Loucy (cell line): ENCODE data around the gene ZNF138.

ENCODE experiments used
- H2AFZ ChIP-seq: fragments of 200-600 bp; sonication (generic); 2 replicates; pipeline ENCODE4 v1.6.0; 2016; ENCODE audit warnings: antibody characterized with exemption, mild to moderate bottlenecking, low read length, moderate library complexity
- H3F3A ChIP-seq: fragments of 200-600 bp; 2 replicates; pipeline ENCODE4 v1.6.0; 2016; ENCODE audit warnings: antibody characterized with exemption, low read depth, mild to moderate bottlenecking
- H3K27me3 ChIP-seq: fragments of 200-600 bp; sonication (generic); 2 replicates; pipeline ENCODE4 v1.6.1; 2014; ENCODE audit warnings: low read length, mild to moderate bottlenecking; ENCODE audit not compliant: insufficient read depth, poor library complexity, severe bottlenecking
- H3K36me3 ChIP-seq: fragments of 200-600 bp; sonication (generic); 2 replicates; pipeline ENCODE4 v1.6.1; 2016; ENCODE audit warnings: low read length; ENCODE audit not compliant: insufficient read depth
- H3K4me1 ChIP-seq: fragments of 200-600 bp; sonication (generic); 2 replicates; pipeline ENCODE4 v1.5.1; 2014; ENCODE audit warnings: low read length, mild to moderate bottlenecking; ENCODE audit not compliant: insufficient read depth, poor library complexity, severe bottlenecking
- H3K4me2 ChIP-seq: fragments of 200-600 bp; sonication (generic); 2 replicates; pipeline ENCODE4 v1.6.0; 2014; ENCODE audit warnings: antibody characterized with exemption, low read length, low read depth, mild to moderate bottlenecking; ENCODE audit not compliant: poor library complexity, severe bottlenecking
- H3K4me3 ChIP-seq: fragments of 200-600 bp; sonication (generic); 2 replicates; pipeline ENCODE4 v1.5.1; 2014; ENCODE audit warnings: low read length, mild to moderate bottlenecking, mixed read lengths; ENCODE audit not compliant: poor library complexity, severe bottlenecking
- H3K79me2 ChIP-seq: fragments of 200-600 bp; sonication (generic); 2 replicates; pipeline ENCODE4 v1.6.1; 2014; ENCODE audit warnings: low read length; ENCODE audit not compliant: insufficient read depth
- H3K9ac ChIP-seq: fragments of 200-600 bp; sonication (generic); 2 replicates; pipeline ENCODE4 v1.6.0; 2014; ENCODE audit warnings: mild to moderate bottlenecking, low read depth, low read length, moderate library complexity; ENCODE audit not compliant: poor library complexity, severe bottlenecking
- H3K9me2 ChIP-seq: fragments of 200-600 bp; sonication (generic); replicated peaks from 2 replicates; pipeline ENCODE4 v1.6.1; 2016; ENCODE audit warnings: low read depth, low read length, mixed read lengths
- H3K9me3 ChIP-seq: fragments of 200-600 bp; sonication (generic); 2 replicates; pipeline ENCODE4 v1.6.1; 2014; ENCODE audit warnings: mild to moderate bottlenecking, antibody characterized with exemption, low read length, low read depth; ENCODE audit not compliant: insufficient read depth
- H4K20me1 ChIP-seq: fragments of 200-600 bp; sonication (generic); 2 replicates; pipeline ENCODE4 v1.6.0; 2014; ENCODE audit warnings: antibody characterized with exemption, low read length, mild to moderate bottlenecking; ENCODE audit not compliant: insufficient read depth, poor library complexity, severe bottlenecking
- EZH2phosphoT487 ChIP-seq: fragments of 200-600 bp; IDR thresholded peaks from 2 replicates; pipeline ENCODE4 v1.6.1; 2018; ENCODE audit warnings: antibody characterized with exemption, mild to moderate bottlenecking, moderate library complexity, borderline replicate concordance
- TF ChIP-seq, protein P1 (sequence below): fragments of 200-600 bp; sonication (generic); conservative IDR thresholded peaks from 2 replicates; pipeline ENCODE4 v1.5.1; 2014; ENCODE audit warnings: mild to moderate bottlenecking, antibody characterized with exemption, low read length

Gene ZNF138

GRCh38 chr7:64794171-64794844 lies at the start of gene ZNF138:
ZNF138 (plus strand) TSS chr7:64794428; CDS start chr7:64794569, 141 bp downstream.
- H3K4me2 ChIP-seq: peak within 1 kb of the TSS; percentile 75

DNA sequence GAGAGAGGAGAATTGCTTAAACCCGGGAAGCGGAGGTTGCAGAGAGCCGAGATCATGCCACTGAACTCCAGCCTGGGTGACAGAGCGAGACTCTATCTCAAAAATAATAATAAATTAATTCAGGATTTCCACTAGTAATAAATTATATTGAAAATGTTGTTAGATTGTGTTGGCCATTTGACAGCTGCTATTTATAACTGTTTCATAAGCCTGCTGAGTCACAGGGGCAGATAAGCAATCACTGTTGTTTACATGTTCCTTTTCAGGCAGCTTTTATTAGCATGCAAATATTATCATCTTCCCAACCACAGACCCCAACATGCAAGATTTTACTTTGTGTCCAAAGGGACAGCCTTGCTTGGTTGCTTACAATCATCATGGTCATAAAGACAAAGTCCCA lies 49.5 kb upstream of the ZNF138 start:
- Histone ChIP-seq H3K4me1 (no peaks in the 10 kb centered on the region), H3K79me2 (no peaks in the 10 kb centered on the region), H3K4me2 (no peak overlapping the region), H3K27me3 (no peaks in the 10 kb centered on the region), H3K9ac (no peak overlapping the region), H3K9me2 (no peaks in the 10 kb centered on the region), H3F3A (no peaks in the 10 kb centered on the region), H3K4me3 (no peak overlapping the region), H3K9me3 (0 out of 2 replicates have a peak, but pooled peaks cover 8% of the 10 kb centered on the region), H2AFZ (no peak overlapping the region), H4K20me1 (no peaks in the 10 kb centered on the region), H3K36me3 (no peaks in the 10 kb centered on the region)
- TF ChIP-seq EZH2phosphoT487: no peak
- TF ChIP-seq, protein P1, sequence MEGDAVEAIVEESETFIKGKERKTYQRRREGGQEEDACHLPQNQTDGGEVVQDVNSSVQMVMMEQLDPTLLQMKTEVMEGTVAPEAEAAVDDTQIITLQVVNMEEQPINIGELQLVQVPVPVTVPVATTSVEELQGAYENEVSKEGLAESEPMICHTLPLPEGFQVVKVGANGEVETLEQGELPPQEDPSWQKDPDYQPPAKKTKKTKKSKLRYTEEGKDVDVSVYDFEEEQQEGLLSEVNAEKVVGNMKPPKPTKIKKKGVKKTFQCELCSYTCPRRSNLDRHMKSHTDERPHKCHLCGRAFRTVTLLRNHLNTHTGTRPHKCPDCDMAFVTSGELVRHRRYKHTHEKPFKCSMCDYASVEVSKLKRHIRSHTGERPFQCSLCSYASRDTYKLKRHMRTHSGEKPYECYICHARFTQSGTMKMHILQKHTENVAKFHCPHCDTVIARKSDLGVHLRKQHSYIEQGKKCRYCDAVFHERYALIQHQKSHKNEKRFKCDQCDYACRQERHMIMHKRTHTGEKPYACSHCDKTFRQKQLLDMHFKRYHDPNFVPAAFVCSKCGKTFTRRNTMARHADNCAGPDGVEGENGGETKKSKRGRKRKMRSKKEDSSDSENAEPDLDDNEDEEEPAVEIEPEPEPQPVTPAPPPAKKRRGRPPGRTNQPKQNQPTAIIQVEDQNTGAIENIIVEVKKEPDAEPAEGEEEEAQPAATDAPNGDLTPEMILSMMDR: no peak

More at GRCh38 chr7:64794171-64794844, at the start of gene ZNF138:
- peaks cover 19% of the 10 kb centered on the region for H3K4me1 ChIP-seq
- no peaks in the 10 kb centered on the region for H3K36me3 ChIP-seq
- H2AFZ ChIP-seq: peak within 1 kb of the TSS; percentile 84
- H3K27me3 ChIP-seq: no peaks in the 10 kb centered on the region
- no peaks in the 10 kb centered on the region for H3K9me3 ChIP-seq
- H3K79me2 ChIP-seq: peaks cover 46% of the 10 kb centered on the region
- TF ChIP-seq EZH2phosphoT487: no peak
- TF ChIP-seq, protein P1: no peak
- no peaks in the 10 kb centered on the region for H3K9me2 ChIP-seq
- H3K9ac ChIP-seq: peak within 1 kb of the TSS; percentile 83
- peak within 1 kb of the TSS; percentile 82 for H3K4me3 ChIP-seq
- no peaks in the 10 kb centered on the region for H3F3A ChIP-seq
- H4K20me1 ChIP-seq: peaks cover 26% of the 10 kb centered on the region

DNA sequence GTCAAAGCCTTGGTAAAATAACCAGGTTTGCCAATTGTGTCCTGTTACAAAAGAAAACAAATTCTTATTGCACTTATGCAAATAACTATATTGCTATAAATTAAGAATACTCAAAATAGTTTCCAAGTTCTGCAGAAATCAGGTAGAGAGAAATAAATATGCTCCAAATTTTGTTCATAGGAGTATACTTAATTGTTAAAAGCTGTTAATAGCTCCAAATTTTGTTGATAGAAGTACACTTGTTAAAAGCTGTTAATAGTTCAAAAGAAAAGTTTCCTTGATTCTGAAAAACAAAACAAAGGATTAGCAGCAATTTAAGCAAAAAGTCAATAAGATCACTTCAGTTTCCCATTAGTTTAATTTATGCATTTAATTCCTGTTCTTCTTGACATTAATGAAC lies 46.4 kb upstream of the ZNF138 start:
- no peaks in the 10 kb centered on the region for H3K4me1 ChIP-seq
- no peaks in the 10 kb centered on the region for H3K27me3 ChIP-seq
- no peak for TF ChIP-seq EZH2phosphoT487
- TF ChIP-seq, protein P1: no peak
- no peak overlapping the region for H3K4me2 ChIP-seq
- H3K9ac ChIP-seq: no peak overlapping the region
- H3F3A ChIP-seq: no peaks in the 10 kb centered on the region
- H4K20me1 ChIP-seq: no peaks in the 10 kb centered on the region
- no peaks in the 10 kb centered on the region for H3K36me3 ChIP-seq
- H2AFZ ChIP-seq: no peak overlapping the region
- H3K79me2 ChIP-seq: no peaks in the 10 kb centered on the region
- H3K4me3 ChIP-seq: no peak overlapping the region
- 0 out of 2 replicates have a peak, but pooled peaks cover 8% of the 10 kb centered on the region for H3K9me3 ChIP-seq
- no peaks in the 10 kb centered on the region for H3K9me2 ChIP-seq
